Activated CD8-positive, alpha-beta T cell treated with anti-CD3 and anti-CD28 coated beads for 36 hours (primary cell): ENCODE results near the gene CCDC93. TPM values are rescaled to one million over a fixed set of nuclear protein-coding genes. Genes with fewer than 3 reads are reported as not detected.

Experiments
- ATAC-seq: fragments of 200-7000 bp; cut with Tn5 transposase; one replicate; pipeline ENCODE4 v1.10.0; 2021; ENCODE audit warnings: mild to moderate bottlenecking, moderate library complexity
- CTCF ChIA-PET: fragments of 350-600 bp; sonication (Branson Sonifier 250); formaldehyde crosslinking; loops from one replicate; lab custom pipeline; 2021; ENCODE audit warnings: antibody characterized with exemption; lab: Charles Lee
- POLR2A ChIA-PET: fragments of 350-600 bp; sonication (Branson Sonifier 250); formaldehyde crosslinking; loops from one replicate; lab custom pipeline; 2021; ENCODE audit warnings: antibody characterized with exemption; lab: Charles Lee
- DNase-seq: peaks from one replicate; pipeline ENCODE4 v3.0.0-alpha.2; 2020
- H3K27ac Mint-ChIP-seq: one replicate; pipeline ENCODE4 v1.8.0; 2021; ENCODE audit warnings: mild to moderate bottlenecking, mixed read lengths
- H3K27me3 Mint-ChIP-seq: one replicate; pipeline ENCODE4 v1.8.0; 2021; ENCODE audit warnings: mixed read lengths
- H3K36me3 Mint-ChIP-seq: one replicate; pipeline ENCODE4 v1.8.0; 2021; ENCODE audit warnings: low read depth, mixed read lengths
- H3K4me1 Mint-ChIP-seq: one replicate; pipeline ENCODE4 v1.8.0; 2021; ENCODE audit warnings: low read depth, mixed read lengths
- H3K4me3 Mint-ChIP-seq: one replicate; pipeline ENCODE4 v1.8.0; 2021; ENCODE audit warnings: mild to moderate bottlenecking, moderate library complexity, mixed read lengths
- H3K9me3 Mint-ChIP-seq: one replicate; pipeline ENCODE4 v1.8.0; 2021; ENCODE audit warnings: mixed read lengths
- CTCF ChIP-seq: fragments of 200-600 bp; IDR thresholded peaks from one replicate; pipeline ENCODE4 v1.8.0; 2022; ENCODE audit warnings: antibody characterized with exemption, mild to moderate bottlenecking
- intact Hi-C: fragments of 100-400 bp; cut with micrococcal nuclease; formaldehyde crosslinking; loops from one replicate; pipeline ENCODE4 v1.10.0; 2022
- total RNA-seq, 2 experiments: library from RNA; stranded (reverse); gene quantifications; one replicate each; pipeline ENCODE4 v1.2.3, GENCODE V29; 2021

The CCDC93 gene
- total RNA-seq, 2 experiments from 2014 or later, result 24.5 to 25.4 TPM

GRCh38 chr2:117983040-117983439 lies 30.8 kb downstream of the CCDC93 start:
- Mint-ChIP-seq H3K36me3 (peaks cover 41% of the 10 kb centered on the region), H3K4me1 (no peaks in the 10 kb centered on the region), H3K27me3 (no peaks in the 10 kb centered on the region), H3K9me3 (no peaks in the 10 kb centered on the region), H3K27ac (no peak overlapping the region), H3K4me3 (no peak overlapping the region)
- TF ChIP-seq CTCF, result no peak
- CTCF ChIA-PET, result no interaction called here
- POLR2A ChIA-PET, result no interaction called here
- ATAC-seq (no peak), DNase-seq (no peak)
- intact Hi-C loops, result no loop called here

- no peak overlapping the region for H3K4me3 Mint-ChIP-seq
- TF ChIP-seq CTCF, result no peak
- no peaks in the 10 kb centered on the region for H3K27me3 Mint-ChIP-seq
- peaks cover 41% of the 10 kb centered on the region for H3K36me3 Mint-ChIP-seq
- ChIA-PET CTCF (no interaction called here), POLR2A (no interaction called here)
- intact Hi-C loops, result no loop called here
- no peak overlapping the region for H3K27ac Mint-ChIP-seq
- DNase-seq (no peak), ATAC-seq (no peak)
- H3K9me3 Mint-ChIP-seq, result no peaks in the 10 kb centered on the region
- no peaks in the 10 kb centered on the region for H3K4me1 Mint-ChIP-seq
Observed at GRCh38 chr2:117982376-117983033, 31.4 kb downstream of the CCDC93 start.

GRCh38 chr2:117981810-117982209 lies 32.1 kb downstream of the CCDC93 start:
- ChIA-PET POLR2A (no interaction called here), CTCF (interaction anchor here (1.2 kb wide), 1 partner anchor 22 kb away, joined by 9 read pairs; no protein-coding TSS in a partner anchor)
- ATAC-seq (no peak), DNase-seq (no peak)
- Mint-ChIP-seq H3K4me1 (no peaks in the 10 kb centered on the region), H3K9me3 (no peaks in the 10 kb centered on the region), H3K4me3 (no peak overlapping the region), H3K36me3 (peaks cover 41% of the 10 kb centered on the region), H3K27me3 (no peaks in the 10 kb centered on the region), H3K27ac (no peak overlapping the region)
- no peak for TF ChIP-seq CTCF
- intact Hi-C loops, result no loop called here

- no peak for ATAC-seq
- Mint-ChIP-seq H3K27me3 (no peaks in the 10 kb centered on the region), H3K4me1 (no peaks in the 10 kb centered on the region), H3K9me3 (no peaks in the 10 kb centered on the region), H3K36me3 (peaks cover 43% of the 10 kb centered on the region), H3K4me3 (no peak overlapping the region), H3K27ac (no peak overlapping the region)
- intact Hi-C loops, result no loop called here
- DNase-seq, result no peak
- TF ChIP-seq CTCF, result no peak
- ChIA-PET POLR2A (no interaction called here), CTCF (interaction anchor here (1.0 to 1.2 kb wide), 2 partner anchors 10 to 23 kb away, joined by 3 to 9 read pairs; no protein-coding TSS in a partner anchor)
Observed at GRCh38 chr2:117980783-117981676, 32.8 kb downstream of the CCDC93 start.
